Right hindlimb (tissue), 1 donor: Measurements from ENCODE around the gene ASPN.

Experiments used
- DNase-seq: peaks from one replicate; pipeline ENCODE4 v3.0.0-alpha.2; 2018

The ASPN gene

GRCh38 chr9:92407818-92408217, 74.5 kb downstream of the ASPN start:
- DNase-seq = no peak

DNA sequence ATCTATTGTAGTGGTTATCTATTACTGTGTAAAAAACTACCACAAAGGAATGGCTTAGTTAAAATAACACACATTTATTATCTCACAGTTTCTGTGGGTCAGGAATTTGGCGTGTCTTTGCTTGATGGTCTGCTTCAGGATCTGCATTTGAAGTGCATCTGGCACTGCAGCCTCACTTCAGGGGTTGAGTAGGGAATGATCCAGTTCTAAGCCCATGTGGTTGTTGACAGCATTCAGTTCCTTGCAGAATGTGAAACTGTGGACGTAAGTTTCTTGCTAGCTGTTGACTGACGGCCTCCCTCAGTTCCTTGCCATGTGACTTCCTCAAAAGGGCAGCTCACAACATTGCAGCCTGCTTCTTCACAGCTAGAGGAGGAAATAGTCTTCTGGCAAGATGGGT, 75.8 kb downstream of the ASPN start:
- DNase-seq = peak; percentile 38
